GM19328 (cell line): Measurements from ENCODE around the gene MMP23B.
"Not testable (repeated sequence)": the region's sequence is repeated elsewhere in the genome, so short reads cannot be mapped to it uniquely, and the experiment has no call there.

Experiments
- ATAC-seq: cut with Tn5 transposase; IDR thresholded peaks from one replicate; pipeline ENCODE4 v1.9.1; 2021; ENCODE audit warnings: mild to moderate bottlenecking, moderate library complexity; ENCODE audit not compliant: unreplicated experiment

Gene MMP23B

DNA sequence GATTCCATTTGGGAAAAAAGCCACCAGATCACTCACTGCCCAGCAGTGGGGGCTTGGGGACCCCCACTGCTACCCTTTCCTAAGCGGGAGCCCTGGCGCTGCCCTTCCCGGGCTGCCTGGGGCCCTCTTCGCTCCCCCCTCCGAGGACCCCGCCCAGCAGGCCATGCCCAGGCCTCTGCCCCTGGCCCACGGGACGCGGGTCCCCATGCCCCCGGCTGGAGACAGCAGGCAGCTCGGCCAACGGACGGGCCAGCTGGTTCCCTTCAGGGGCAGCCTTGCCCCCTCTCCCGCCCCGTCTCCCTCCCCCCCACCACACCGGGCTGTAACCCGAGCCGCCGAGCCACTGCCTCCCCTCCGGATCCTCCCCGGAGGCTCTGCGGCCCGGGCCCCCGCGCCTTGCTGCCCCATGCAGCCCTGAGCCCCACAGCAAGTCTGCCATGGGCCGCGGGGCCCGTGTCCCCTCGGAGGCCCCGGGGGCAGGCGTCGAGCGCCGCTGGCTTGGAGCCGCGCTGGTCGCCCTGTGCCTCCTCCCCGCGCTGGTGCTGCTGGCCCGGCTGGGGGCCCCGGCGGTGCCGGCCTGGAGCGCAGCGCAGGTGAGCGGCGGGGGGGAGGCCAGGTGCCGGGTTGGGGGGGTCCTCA is at the start of gene MMP23B:
TSS of gene MMP23B (plus strand) at position 392 of the 639 bp plus-strand sequence. CDS start at position 438, 46 bp downstream.
- no peak for ATAC-seq

DNA sequence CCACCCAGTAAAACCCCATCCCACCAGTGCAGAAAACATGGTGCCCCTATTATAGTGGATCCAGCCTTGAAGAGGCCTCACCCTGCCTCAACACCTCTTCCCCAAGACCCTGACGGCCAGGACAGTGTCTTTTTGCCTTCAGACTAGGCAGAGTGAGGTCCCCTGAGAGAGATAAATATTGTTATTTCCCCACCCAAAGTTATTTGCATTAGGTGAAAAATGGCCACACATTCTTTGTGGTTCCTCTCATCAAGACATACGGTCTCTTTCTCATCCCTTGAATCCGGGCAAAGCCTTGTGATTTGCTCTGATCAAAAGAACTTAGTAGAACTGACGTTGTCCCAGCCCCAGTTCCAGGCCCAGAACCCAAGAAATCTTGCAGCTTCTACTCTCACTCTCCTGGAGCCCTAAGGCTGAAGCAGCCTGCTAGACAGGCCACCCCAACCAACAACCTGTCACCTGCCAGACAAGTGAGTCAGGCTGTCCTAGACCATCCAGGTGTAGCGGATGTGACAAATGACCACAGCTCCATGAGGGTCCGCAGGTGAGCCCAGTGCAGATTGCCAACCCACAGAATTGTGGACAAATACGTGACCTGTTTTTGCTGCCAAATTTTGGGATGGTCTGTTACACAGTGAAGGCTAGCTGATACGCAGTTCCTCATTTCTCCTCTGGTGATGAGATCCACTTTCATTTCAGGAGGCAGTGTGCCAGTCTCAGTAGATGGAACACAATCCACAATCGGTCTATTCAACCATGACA is 49.2 kb upstream of the MMP23B start:
- ATAC-seq = no peak

DNA sequence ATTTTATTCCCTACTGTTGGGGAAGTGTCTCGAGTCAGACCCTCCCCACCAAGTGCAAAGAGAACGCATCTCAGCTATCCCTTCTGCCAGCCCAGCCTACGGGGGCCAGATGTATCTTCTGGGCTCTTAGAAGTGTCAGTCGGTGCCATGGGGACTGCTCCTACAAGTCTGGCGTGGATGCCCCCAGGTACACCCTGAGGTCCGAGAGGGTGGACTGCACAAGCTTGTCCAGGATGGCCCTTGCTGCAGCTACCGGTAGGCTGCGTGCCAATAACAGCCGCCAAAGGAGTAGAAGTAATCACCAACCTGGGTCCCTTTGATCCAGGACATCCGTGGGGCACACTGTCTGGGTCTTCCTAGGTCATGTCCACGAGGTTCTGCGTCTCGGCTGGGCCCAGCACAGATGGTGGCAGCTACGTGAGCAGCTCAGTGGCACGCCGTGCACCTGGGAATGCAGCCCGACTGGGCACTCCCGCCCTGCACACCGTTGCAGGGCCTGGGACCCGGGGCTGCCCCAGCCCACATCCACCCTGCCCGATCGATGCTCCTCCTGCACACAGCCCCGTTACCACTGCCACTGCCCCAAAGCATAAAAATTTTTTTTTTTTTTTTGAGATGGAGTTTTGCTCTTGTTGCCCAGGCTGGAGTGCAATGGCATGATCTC is 48.5 kb upstream of the MMP23B start:
- ATAC-seq = no peak

DNA sequence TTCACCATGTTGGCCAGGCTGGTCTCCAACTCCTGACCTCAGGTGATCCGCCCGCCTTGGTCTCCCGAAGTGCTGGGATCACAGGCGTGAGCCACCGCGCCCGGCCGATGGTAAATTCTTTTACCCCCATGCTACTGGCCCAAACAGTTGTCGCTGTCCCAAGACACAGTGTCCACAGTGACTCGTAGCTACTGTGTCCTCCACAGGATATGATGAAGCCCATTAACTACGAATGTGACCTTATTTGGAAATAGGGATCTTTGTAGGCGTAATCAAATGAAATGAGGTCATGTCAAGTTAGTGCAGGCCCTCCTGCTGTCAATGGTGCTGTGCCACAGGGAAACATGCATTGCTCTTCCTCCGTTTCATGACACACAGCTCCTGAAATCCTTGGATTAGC is 40.5 kb upstream of the MMP23B start:
- no peak for ATAC-seq

DNA sequence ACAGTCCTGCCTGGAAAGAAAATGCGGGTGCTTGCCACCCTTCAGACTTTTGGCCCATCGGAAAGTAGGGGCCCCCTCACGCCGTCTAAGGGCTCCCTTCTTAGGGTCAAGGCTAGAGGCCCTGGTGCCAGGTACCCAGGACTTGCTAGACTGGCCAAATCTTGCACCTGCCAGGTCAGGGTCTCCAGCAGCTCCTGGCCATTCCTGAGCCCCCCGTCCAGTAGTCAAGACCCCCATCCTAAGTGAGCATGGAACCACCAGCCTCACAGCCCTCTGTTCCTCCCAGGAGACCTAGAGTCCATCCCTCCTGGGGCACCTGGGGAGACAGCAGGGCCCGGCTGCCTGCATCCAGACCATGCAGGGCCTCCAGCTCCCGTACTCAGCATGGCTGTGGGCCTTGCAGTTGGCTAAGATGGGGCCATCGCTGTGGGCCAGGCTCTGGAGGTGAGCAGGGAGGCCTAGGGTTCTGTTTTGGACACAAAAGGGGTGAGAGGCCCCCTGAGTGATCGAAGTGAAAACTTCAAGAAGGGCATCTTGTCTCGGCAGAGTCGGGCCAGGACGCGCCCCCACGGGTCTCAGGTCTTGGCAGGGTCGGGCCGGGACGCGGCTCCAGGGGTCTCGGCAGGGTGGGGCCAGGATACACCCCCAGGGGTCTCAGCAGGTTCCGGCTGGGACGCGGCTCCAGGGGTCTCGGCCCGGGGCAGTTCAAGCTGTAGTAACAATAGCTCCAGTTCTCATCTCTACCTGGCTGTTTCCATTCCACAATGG is 38.0 kb upstream of the MMP23B start:
- no peak for ATAC-seq

DNA sequence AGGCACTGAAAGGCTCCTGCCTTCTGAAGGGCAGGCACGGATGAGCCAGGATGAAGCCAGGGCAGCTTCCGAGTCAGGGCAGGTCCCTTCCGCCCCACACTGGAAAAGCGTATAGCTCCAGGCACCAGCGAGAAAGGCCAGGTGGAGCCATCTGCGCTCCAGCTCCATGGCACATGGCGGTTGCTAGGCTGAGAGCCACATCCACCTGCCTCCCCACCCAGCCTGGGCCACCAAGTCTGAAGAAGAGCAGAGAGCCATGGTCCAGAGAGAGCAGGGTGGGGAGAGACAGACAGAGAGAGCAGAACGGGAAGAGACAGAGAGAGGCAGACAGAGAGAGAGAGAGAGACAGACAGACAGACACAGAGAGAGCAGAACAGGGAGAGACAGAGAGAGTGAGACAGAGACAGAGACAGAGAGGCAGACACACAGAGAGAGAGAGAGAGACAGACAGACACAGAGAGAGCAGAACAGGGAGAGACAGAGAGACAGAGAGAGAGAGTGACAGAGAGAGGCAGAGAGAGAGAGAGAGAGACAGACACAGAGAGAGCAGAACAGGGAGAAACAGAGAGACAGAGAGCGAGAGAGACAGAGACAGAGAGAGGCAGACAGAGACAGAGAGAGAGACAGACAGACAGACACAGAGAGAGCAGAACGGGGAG is 37.2 kb upstream of the MMP23B start:
- no peak for ATAC-seq

DNA sequence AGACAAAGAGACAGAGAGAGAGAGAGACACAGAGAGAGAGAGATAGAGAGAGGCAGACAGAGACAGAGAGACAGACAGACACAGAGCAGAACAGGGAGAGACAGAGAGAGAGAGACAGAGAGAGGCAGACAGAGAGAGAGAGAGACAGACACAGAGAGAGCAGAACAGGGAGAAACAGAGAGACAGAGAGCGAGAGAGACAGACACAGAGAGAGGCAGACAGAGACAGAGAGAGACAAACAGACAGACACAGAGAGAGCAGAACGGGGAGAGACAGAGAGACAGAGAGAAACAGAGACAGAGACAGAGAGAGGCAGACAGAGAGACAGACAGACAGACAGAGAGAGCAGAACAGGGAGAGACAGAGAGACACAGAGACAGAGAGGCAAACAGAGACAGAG is 36.6 kb upstream of the MMP23B start:
- not testable (repeated sequence) for ATAC-seq

DNA sequence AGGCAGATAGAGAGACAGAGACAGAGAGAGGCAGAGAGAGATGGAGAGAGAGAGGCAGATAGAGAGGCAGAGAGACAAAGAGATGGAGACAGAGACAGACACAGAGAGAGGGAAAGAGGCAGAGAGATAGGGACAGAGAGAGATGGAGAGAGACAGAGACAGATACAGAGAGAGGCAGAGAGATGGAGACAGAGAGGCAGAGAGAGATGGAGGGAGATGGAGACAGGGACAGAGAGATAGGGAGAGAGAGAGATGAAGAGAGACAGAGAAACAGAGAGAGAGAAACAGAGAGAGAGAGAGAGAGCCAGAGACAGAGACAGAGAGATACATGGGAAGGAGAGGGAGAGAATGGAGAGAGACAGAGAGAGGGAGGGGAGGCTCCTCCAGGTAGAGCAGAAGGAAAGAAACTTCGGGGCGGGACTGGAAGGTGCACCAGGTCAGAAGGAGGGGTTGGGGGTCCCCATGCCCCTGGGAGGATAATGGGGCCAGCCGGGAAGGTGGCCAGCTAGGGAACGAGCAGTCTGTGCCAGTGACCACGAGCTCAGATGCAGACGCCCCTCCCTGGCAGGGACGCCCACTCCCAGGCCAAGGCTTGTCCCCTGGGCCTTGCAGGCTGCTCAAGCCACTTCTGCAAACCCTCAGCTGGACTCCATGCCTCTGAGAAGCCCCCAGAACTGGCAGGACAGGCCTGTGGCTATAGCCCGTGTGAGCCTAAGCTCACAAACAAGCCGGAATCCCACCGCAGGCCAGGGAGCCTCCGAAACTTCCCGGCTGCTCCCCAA is 35.3 kb upstream of the MMP23B start:
- no peak for ATAC-seq

DNA sequence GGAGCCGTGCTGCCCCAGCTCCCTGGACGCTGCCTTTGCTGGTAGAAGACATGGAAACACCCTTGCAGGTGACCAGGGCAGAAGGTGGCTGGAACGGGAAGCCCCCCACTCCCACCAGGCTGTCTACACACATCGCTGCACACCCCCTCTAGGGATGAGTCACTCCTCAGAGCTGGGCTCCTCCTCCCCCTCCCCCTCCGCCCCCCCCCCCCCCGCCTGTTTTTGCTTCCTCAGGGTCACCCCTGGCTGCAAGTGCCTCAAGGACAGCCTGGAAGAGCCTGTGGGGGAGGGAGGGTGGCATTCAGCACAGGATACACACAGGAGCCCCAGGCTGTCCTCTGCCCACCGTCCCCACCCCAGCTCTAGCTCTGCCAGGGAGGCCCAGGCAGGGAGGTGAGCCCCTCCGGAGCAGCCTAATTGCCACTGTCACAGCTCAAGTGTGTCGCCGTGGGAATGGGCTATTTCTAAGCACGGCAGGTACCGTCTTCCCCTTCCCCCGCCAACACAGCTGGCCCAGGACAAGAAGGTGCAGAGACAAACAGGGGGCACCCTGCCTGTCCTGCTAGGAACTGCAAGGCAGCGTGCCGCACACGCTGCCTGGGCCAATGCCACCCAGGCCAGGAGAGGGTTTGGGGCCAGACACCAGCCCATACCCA is 34.6 kb upstream of the MMP23B start:
- no peak for ATAC-seq

DNA sequence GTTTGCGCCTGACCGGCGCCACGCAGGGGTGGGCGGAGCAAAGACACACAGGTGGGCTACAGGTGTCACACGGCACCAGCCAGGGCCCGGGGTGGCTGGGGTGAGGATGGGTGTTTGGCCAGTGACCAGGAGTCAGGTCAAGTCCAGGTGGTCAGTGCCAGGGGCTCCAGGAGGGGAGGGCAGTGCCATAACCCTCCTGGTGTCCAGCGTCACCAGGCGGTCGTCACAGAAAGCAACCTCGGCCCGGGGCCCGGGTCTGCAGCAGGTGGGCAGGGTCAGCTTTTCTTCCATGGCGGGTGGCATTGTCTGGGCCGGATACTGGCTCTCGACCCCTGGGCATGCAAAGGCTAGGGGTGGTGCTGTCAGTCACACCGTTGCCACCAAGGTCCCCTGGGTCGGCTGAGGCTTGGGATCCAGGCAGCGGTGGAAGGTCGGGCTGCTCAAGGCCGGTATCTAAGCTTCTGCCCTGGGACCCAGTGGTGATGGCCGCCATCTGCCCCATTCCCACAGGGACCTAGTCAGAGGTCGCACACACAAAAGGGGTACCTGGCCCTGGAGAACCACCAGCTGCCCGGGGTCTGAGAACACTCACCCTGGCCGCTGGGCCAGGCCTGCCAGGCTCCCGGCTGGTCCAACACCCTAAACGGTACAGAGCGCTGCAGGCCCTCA is 33.8 kb upstream of the MMP23B start:
- no peak for ATAC-seq

DNA sequence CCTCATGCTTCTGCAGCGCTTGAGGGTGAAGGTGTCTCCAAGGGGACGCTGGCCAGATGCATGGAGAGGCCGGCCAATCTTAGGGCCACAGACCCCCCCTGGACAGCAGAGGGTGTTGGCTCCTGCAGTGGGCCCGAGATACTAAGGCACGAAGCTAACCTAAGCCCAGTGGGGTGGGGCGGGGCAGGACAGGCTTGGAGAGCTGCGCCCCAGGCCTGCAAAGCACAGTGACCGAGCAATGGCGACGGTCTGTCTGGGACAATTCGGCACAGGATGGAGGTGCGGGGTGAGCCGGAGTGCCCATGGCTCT is 33.3 kb upstream of the MMP23B start:
- ATAC-seq = no peak

DNA sequence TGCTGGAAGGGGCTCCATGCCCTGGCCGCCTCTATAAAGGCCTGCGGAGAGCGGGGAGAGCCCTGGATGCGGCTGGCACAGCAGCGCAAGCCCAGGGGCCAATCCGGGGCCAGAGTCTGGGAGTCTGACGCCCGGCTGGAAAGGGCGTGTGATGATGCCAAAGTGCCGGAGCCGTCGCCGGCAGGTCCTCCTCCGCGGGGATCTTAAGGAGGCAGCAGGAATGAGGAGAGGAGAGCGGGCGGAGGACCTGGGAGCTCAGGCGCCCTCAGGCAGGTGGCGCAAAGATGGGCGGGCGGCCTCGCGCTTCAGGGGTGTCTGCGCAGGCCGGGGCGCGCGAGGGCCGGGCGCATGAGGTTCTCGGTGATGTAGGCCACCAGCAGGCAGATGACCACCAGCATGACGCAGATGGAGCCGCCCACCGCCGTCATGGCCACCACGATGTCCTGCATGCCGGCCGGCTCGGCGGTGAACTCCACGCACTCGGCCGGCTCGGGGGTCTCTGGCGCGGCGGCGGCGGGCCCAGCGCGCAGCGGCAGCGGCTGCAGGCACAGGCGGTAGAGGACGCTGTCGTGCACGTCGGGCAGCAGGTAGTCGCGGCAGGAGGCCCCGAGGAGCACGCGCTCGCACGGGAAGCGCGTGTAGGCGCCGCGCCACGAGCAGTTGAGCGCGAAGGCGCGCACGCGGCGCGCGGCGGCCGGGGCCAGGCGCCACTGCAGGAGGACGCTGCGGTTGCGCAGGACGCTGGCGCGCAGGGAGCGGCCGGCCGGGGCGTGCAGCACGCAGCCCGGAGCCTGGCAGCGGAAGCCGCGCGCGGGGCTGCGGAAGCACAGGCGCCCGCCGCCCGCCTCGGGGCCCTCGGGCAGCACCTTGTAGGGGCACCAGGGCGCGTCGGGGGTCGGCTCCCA is 32.7 kb upstream of the MMP23B start:
- ATAC-seq = no peak

DNA sequence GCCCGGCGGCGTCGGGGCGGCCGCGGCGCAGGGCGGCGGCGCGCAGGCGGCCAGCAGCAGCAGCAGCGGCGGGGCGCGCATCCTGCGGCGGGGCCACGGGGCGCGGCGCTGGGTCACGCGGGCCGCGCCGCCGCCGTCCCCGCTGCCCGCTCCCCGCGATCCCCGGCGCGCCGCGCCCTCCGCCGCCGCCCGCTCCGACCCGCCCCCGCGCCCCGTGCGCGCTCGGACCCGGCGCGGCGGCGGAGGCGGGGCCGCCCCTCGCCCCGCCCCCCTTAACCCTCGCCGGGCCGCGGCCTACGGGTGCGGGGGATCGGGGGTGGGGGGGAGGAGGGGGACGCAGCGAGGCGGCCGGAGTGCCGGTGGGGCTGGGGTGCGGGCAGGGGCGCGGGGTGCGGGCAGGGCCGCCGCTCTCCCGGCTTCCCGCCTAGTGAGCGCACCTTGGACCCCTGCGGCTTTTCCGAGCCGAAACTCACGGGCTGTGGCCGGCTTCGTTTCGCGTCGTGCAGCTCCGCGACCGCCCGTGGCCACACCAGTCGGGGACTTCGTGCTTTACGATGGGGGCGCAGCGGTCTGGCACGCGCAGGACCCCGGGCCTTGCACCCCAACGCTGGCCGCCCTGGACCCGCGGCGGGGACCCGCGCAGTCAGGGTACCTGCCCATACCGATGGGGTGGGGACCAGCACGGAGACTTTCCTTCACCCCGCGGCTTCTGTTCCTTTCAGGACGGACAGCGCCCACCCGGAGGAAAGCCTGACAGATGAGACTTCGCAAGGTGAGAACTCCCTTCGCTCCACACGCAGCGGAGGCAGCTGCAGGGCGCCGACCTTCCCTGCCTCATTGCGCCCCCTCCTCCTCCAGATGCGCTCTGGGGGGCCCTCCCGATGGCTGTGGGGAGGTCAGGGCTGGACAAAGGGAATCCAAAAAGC is 31.8 kb upstream of the MMP23B start, which contains the start of gene FNDC10:
TSS of gene FNDC10 (minus strand) at position 201 of the 926 bp plus-strand sequence. CDS start at position 81, 120 bp downstream.
- ATAC-seq = no peak

DNA sequence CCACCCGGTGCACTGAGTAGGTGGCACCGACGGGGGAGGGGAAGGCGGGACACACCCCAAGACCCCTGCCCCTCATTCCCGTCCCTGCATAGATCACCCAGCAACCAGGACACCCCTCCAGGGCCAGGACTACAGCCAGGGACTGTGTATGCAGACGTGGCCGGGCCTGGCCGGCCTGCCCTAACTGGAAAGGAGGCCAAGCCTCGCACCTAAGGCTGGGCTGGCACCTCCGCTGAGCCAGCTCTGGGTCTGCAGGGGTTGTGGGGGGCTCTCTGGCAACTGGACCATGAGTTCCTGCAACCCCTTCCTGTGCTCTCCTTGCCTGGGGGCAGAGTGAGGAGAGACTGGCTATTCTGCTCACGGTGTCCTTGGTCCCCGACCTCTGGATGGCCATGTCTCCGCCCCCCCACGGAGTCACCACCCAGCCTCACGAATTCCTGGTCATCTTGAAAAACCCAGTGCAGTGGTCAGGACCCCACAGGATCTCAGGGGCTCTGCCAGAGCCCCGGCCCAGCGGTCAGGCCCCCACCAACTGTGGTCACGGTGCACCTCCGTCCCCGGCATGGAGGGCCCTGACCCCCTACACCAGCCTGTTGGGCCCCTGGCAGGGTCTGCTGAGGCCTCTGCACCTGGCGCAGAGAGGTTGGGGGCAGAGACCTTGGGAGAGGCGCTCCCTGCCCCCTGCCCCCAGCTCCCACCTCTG is 31.0 kb upstream of the MMP23B start:
- no peak for ATAC-seq

DNA sequence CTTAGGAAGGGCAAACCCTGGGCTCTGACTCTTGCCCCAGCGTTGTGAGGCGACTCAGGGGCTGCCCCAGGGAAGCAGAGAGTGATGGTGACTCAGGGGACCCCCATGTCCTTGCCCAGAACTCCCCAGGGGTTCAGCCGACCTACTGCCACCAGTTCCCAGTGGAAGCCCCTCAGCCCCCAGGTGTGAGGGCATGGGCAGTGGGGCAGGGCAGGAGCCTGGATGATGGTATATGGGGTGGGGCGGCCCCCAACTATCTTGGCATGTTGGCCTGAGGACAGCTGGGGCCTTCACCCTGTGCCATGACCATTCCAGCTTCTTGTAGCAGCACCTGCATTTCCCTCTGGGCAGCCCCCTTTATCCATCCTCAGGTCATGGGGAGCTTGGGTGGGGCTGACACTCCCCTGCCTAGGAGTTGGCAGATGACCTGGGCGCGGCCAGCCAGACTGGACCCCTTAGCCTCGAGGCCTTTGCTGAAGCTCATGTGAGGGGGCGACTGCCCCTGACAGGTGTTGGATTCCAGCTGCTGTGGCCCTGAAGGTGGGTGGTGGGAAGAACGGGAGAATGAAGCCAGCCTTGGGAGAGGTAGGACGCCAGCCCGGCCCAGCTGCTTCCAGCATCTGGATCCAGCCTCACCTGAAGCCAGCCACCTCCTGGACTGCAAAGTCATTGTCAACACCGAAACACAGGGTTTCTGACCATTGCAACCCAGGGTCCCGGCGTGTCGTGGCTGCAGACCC is 30.2 kb upstream of the MMP23B start:
- ATAC-seq = no peak
